DMS153 treated with DMSO at 0.1 percent for 48 hours (cell line): ENCODE data around the gene RASGRF2.
"Not testable (repeated sequence)": the region's sequence is repeated elsewhere in the genome, so short reads cannot be mapped to it uniquely, and the experiment has no call there.

Experiments
- DNase-seq: peaks from one replicate; lab custom pipeline; 2025; ENCODE audit not compliant: unreplicated experiment; lab: John Stamatoyannopoulos, UW

The RASGRF2 gene

DNA sequence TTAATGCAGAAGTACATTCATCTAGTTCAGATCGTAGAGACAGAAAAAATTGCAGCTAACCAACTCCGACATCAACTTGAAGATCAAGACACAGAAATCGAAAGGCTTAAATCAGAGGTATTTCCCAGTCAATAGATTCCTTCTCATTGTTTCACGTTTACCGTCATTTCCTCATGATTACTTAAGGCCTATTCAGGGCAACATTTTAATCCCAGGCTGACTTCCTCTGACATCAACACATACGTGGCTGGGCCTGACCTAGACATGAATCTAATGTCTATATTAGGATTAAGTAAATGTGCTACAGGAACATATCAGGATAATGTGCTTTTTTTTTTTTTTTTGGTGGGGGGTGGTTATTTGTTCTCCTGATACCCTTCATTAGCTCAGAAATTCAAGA is 107.9 kb downstream of the RASGRF2 start:
- no peak for DNase-seq

DNA sequence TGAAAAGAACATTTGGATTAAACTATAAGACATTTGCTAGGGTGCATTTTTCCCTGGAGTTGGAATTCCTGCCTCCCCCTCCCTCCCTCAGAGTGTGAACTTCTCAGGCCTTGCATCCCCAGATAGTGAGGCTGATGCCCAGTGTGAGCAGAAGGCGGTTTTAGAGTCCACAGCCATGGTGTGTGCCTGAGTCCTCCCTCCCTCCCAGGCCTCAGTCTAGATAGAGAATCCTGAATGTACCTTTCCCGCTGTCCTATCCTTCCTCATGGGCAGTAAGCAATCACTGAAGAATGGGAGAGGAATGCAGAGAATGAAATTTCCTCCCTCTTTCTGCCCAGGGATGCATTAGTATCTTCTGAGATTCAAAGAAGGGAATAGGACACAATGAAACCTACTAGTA is 108.5 kb downstream of the RASGRF2 start:
- no peak for DNase-seq

DNA sequence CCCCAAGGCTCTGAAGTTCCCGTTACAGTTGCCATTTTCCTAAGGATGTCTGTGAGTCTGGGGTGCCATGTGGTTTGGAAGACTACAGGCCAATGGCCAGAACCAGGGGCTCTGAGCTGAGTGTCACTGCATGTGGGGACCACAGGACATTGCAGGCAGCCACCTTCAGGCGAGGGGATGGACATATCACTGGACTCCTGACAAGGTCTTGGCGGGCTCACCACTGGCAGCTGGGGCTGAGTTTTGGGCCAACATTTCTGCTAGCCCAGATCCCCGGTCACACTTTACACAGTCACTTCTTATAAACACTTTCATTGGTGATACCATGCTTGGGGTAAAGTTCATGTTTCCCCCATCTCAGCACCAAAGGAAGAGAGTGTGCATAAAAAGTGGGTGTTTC is 109.8 kb downstream of the RASGRF2 start:
- DNase-seq = no peak

GRCh38 chr5:81070571-81071255 is 110.5 kb downstream of the RASGRF2 start:
- DNase-seq = no peak

- no peak for DNase-seq
Measured at GRCh38 chr5:81075041-81075440, 114.9 kb downstream of the RASGRF2 start.

GRCh38 chr5:81077105-81077504 is 116.9 kb downstream of the RASGRF2 start:
- DNase-seq = no peak

DNA sequence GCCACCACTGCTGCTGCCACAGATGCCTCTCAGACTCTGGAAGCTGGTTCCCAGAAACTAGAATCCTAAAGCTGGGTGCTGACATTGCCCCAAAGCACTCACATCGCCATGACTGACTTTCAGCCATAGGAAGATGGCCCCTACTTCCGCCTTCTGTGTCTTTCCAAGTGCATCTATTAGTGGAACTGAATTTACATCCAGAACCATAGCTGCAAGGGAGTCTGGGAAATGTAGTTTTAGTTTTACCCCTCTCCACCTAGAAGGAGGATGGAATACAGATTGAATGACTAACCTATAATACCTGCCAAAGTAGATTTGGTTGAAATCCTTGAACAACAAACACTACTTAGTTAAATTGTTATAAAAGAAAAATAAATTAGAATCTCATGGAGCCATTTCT is 118.8 kb downstream of the RASGRF2 start:
- DNase-seq = no peak

DNA sequence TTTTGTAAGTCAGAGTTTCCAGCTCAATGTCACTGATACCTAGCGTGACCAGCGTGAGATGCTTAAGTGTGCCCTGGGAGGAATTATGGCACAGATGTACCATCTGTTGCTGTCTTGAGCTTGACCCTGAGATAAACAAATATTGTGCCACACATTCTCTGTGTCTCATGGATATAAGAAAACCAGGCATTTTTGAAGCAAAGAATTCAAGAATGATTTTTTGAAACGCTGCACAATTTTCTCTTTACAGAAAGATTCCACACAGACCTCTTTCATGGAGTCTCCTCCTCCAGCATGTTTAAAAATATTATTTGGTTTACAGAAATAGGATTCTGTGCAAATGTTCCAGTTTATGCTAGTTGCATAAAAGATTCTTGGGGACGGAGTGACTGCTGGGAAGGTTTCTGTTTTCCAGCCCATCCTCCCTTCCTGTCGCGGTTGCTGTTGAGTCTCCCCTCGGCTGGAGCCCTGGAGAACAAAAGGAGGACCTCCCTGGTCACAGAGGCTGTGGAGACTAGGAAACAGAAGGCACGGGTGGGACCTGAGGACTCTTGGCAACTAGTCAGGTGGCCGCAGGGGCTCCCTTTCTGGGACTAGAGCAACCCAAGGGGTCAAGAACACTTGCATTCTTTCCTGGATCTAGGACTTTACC is 120.8 kb downstream of the RASGRF2 start:
- no peak for DNase-seq

- DNase-seq = no peak
Measured at GRCh38 chr5:81081461-81081835, 121.3 kb downstream of the RASGRF2 start.

- DNase-seq = no peak
Measured at GRCh38 chr5:81086881-81087281, 126.7 kb downstream of the RASGRF2 start.

DNA sequence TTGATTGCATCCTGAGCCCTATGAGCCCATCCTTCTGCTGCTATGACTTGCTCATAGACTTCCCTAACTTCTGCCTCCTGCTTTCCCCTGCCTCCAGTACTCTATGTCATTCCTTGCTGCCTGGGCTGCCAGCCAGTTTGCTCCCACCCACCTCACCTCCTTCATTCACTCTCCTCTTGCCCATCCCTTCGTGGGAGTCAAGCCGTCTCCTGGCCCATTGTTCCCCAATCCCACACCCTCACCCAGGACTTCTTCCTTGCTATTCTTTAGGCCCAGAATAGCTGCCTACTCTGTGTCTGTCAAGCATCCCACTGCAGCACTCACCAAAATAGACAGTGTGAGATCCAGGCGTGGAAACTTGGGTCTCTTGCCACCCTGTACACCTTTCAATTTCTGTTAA is 131.0 kb downstream of the RASGRF2 start:
- DNase-seq = no peak

DNA sequence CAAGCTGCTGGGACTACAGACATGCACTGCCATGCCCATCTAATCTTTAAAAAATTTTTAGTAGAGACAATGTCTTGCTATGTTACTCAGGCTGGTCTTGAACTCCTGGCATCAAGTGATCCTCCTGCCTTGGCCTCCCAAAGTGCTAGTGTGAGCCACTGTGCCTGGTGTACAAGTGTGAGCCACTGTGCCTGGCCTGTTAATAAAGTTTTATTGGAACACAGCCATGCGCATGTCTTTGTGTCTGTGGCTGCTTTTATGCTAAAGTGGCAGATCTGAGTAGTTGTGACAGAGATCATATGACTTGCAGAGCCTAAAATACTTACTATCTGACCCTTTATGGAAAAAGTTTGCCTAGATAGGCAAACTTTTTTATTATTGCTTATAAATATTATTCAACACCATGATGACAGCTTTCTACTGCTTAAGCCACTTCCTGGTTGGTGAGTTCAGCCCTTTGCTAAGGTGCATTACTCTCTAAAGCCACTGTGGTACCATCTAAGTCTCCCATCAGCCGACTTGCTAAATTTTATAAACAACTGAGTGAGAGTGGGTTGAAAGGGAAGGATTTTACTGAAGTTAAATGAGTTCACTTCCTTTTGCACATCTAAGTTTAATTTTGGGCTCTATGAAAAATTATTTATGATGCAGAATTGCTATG is 133.5 kb downstream of the RASGRF2 start:
- DNase-seq = no peak

DNA sequence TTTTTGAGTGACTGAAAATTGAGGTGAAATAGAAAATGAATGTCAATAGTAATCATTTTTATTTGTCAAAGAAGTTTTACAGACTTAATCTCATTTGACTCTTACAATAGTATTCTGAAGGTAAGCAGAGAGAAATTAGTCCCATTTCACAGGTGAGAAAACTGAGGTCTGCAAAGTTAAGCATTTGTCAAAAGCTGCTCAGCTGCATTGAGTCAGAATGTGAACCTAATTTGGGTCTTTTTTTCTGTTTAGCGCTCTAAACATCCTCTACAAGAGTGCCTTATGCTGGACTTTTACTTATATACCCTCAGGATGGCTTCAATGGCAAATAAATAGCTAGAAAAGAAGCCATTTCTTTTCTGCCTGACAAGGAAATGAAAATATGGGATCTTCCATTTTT is 135.7 kb downstream of the RASGRF2 start:
- no peak for DNase-seq

DNA sequence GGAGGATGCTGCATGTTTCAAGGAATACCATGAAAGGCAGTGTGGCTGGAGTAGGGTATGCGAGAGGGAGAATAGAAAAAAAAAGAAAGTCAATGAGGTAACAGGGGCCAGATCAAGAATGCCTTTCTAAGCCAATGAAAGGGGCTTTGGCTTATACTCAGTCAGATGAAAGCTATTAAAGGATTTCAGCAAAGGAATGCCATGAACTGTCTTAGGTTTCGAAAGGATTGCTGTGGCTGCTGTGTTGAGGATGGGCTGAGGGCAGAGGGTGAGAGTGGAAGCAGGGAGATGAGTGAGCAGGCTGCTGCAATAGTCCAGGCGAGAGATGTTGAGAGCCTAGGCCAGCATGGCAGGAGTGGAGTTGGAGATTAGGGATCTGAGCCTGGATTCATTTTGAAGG is 137.6 kb downstream of the RASGRF2 start:
- no peak for DNase-seq

- DNase-seq = no peak
Measured at GRCh38 chr5:81105261-81105877, 145.2 kb downstream of the RASGRF2 start.

DNA sequence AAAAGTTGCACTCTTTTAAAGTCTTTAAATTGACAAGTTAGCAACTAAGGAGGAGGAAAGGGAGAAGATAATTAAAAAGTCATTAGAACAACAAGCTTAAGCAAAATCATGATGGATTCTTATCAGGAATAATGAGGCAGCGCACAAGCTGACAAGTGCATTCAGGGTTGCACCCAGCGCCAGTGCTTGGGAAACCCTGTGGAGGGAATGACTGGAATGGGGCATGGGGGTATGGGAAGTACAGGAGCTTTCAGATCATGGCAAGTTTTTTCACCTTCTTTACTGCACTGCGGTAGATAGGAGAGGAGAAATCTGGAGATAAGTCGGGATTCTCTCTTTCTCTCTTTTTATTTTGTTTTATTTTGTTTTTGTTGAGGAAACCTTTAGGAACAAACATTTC is 155.1 kb downstream of the RASGRF2 start:
- DNase-seq = no peak

- no peak for DNase-seq
Measured at GRCh38 chr5:81117566-81117965, 157.4 kb downstream of the RASGRF2 start.

GRCh38 chr5:81121273-81121672 is 161.1 kb downstream of the RASGRF2 start:
- DNase-seq = no peak

DNA sequence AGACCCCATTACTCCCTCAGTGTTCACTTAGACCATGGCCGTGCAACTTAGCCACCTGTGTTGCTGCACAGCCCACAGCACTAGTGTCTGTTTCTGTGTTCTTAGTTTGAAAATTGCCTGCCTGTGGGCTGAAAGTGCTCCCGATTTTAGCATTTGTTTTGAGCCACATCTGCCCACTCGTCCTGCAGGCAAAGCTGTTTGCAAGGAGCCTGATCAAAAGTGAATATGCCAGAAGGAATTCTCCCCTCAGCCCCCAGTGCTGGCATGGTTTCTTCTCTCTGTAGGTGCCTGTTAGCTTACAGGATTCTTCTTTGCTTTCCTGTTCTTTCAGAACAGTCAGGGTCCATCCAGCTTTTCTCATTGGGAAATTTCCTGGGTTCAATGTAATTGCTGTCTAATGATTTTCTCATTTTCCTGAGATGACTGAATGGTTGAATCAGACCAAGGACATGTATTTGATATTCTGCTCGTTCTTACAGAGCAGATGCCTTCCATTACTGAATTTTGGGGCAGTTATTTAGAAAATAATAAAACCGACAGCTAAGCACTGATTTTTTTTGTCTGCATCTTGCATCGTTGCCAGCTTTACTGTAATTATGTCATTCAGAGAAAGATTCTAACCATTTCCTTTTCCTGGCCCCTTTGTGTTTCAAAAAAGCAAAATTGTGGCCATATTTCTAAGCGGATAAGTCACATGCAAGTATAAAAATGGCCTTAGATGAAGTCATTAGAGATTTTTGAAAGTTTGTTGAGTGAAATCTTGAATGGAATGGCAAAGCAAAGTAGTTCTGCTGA is 161.9 kb downstream of the RASGRF2 start:
- no peak for DNase-seq

- DNase-seq = not testable (repeated sequence)
Measured at GRCh38 chr5:81124689-81125088, 164.5 kb downstream of the RASGRF2 start.

DNA sequence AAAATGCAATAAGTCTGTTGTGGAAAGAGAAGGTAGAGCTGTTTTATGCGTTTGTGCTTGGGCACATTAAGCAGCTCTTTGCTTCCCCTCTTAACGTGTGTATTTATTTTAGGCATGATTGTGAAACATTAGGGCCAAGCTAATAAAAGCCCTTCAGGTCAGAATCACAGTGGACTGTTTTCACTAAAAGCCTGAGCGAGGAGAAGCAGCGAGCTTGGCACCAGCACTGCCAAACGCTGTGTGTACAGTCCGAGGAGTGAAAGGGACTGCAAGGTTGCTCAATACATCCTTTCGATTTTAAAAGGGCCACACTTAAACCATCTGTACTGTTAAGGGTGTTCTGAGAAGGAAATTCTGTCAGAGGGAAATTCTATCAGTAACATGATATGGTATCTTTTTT is 165.8 kb downstream of the RASGRF2 start:
- no peak for DNase-seq
